OCI-LY1 (cell line): ENCODE data around the gene ALLC.

ENCODE experiments used
- H2AFZ ChIP-seq: fragments of 200-600 bp; sonication (generic), shearing (Covaris generic); 2 replicates; pipeline ENCODE4 v1.6.0; 2014; ENCODE audit warnings: antibody characterized with exemption, mild to moderate bottlenecking, low read length
- H3F3A ChIP-seq: fragments of 200-600 bp; sonication (generic), shearing (Covaris generic); 2 replicates; pipeline ENCODE4 v1.6.0; 2014; ENCODE audit warnings: mild to moderate bottlenecking, antibody characterized with exemption, low read length, moderate library complexity; ENCODE audit not compliant: insufficient read depth
- H3K27ac ChIP-seq: fragments of 200-600 bp; sonication (generic); 2 replicates; pipeline ENCODE4 v1.5.1; 2014; ENCODE audit warnings: low read length, mixed run types, mild to moderate bottlenecking, low read depth; ENCODE audit not compliant: poor library complexity, severe bottlenecking
- H3K27me3 ChIP-seq: fragments of 200-600 bp; sonication (generic); 2 replicates; pipeline ENCODE4 v1.6.0; 2014; ENCODE audit warnings: antibody characterized with exemption, mild to moderate bottlenecking, low read length, moderate library complexity; ENCODE audit not compliant: insufficient read depth
- H3K36me3 ChIP-seq: fragments of 200-600 bp; sonication (generic); 2 replicates; pipeline ENCODE4 v1.6.1; 2014; ENCODE audit warnings: mild to moderate bottlenecking, antibody characterized with exemption, low read length, moderate library complexity, mixed read lengths; ENCODE audit not compliant: insufficient read depth
- H3K4me1 ChIP-seq: fragments of 200-600 bp; sonication (generic); 2 replicates; pipeline ENCODE4 v1.5.1; 2014; ENCODE audit warnings: mild to moderate bottlenecking, low read length, moderate library complexity; ENCODE audit not compliant: insufficient read depth, severe bottlenecking
- H3K4me2 ChIP-seq: fragments of 200-600 bp; sonication (generic), shearing (Covaris generic); 2 replicates; pipeline ENCODE4 v1.6.1; 2014; ENCODE audit warnings: low read length
- H3K4me3 ChIP-seq: fragments of 200-600 bp; sonication (generic); 2 replicates; pipeline ENCODE4 v1.5.1; 2014; ENCODE audit warnings: low read length, low read depth, mild to moderate bottlenecking, mixed read lengths; ENCODE audit not compliant: poor library complexity, severe bottlenecking
- H3K79me2 ChIP-seq: fragments of 200-600 bp; shearing (Covaris generic); 2 replicates; pipeline ENCODE4 v1.6.1; 2016; ENCODE audit warnings: mixed run types, low read length, mixed read lengths; ENCODE audit not compliant: insufficient read depth
- H3K9ac ChIP-seq: fragments of 200-600 bp; sonication (generic), shearing (Covaris generic); 2 replicates; pipeline ENCODE4 v1.6.1; 2014; ENCODE audit warnings: mild to moderate bottlenecking, low read length, mixed read lengths
- H3K9me2 ChIP-seq: fragments of 200-600 bp; sonication (generic), shearing (Covaris generic); 2 replicates; pipeline ENCODE4 v1.6.1; 2014; ENCODE audit warnings: low read depth, mild to moderate bottlenecking, low read length, mixed read lengths
- H3K9me3 ChIP-seq: fragments of 200-600 bp; shearing (Covaris generic); 2 replicates; pipeline ENCODE4 v1.6.1; 2014; ENCODE audit warnings: low read length, mixed read lengths
- H4K20me1 ChIP-seq: fragments of 200-600 bp; sonication (generic), shearing (Covaris generic); 2 replicates; pipeline ENCODE4 v1.6.0; 2016; ENCODE audit warnings: mild to moderate bottlenecking, low read length; ENCODE audit not compliant: insufficient read depth
- CTCF ChIP-seq: fragments of 200-600 bp; sonication (generic), shearing (Covaris generic); IDR thresholded peaks from 2 replicates; pipeline ENCODE4 v1.5.1; 2017; ENCODE audit warnings: mild to moderate bottlenecking, antibody characterized with exemption, low read length, moderate library complexity, mixed read lengths
- EZH2 ChIP-seq: fragments of 200-600 bp; sonication (generic), shearing (Covaris generic); IDR thresholded peaks from 2 replicates; pipeline ENCODE4 v1.8.0; 2017; ENCODE audit warnings: borderline replicate concordance, mixed run types, mild to moderate bottlenecking, antibody characterized with exemption, low read length, moderate library complexity, mixed read lengths

ALLC gene

DNA sequence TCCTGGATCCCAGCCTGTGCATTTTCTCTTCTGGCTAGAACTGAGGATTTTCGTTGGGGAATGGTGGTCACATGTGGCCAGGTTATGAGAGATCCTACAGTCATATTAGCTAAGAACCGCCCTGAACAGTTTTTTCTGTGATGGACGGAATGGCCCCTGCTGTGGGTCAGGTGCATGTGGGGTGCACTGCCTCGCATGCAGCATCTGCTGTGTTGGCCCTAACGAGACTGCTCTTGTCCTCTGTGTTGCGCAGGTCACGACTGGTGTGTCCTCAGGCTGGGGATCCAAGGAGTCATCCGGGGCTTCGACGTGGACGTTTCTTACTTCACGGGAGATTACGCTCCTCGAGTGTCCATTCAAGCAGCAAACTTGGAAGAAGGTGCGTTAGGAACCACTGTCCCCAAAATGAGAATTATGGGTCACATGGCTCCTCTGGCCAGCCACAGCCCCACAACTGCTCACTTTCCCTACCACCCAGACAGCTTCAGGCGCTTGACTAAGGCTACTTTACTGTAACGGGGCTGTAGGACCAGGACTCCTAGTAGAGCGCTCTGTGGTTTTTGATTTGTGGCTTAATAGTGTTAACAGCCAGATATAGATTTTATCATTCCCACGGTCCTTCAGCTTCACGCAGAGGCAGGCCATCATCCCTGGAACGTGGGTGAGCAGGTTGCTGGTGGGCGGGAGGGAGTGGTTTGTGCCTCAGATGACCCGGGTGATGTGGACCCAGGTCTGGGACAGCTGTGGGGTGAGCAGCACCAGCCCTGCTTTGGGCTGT lies 21.8 kb downstream of the ALLC start:
- Histone ChIP-seq H3K4me2 (no peak overlapping the region), H2AFZ (no peak overlapping the region), H3F3A (no peaks in the 10 kb centered on the region), H3K4me1 (peaks cover 14% of the 10 kb centered on the region), H3K27ac (no peak overlapping the region), H3K79me2 (no peaks in the 10 kb centered on the region), H3K36me3 (0 out of 2 replicates have a peak, but pooled peaks cover under 1% of the 10 kb centered on the region), H3K27me3 (no peaks in the 10 kb centered on the region), H3K9me3 (no peaks in the 10 kb centered on the region), H4K20me1 (no peaks in the 10 kb centered on the region), H3K9ac (no peak overlapping the region), H3K4me3 (no peak overlapping the region), H3K9me2 (no peaks in the 10 kb centered on the region)
- TF ChIP-seq EZH2 (no peak), CTCF (no peak)

GRCh38 chr2:3680548-3681345 lies 22.7 kb downstream of the ALLC start:
- H3K36me3 ChIP-seq = 0 out of 2 replicates have a peak, but pooled peaks cover 5% of the 10 kb centered on the region
- no peak overlapping the region for H3K9ac ChIP-seq
- TF ChIP-seq CTCF = no peak
- no peak for TF ChIP-seq EZH2
- no peaks in the 10 kb centered on the region for H3K9me3 ChIP-seq
- no peaks in the 10 kb centered on the region for H3K79me2 ChIP-seq
- no peak overlapping the region for H3K27ac ChIP-seq
- H3K27me3 ChIP-seq = no peaks in the 10 kb centered on the region
- H3F3A ChIP-seq = no peaks in the 10 kb centered on the region
- H3K4me3 ChIP-seq = no peak overlapping the region
- H3K4me2 ChIP-seq = no peak overlapping the region
- no peaks in the 10 kb centered on the region for H3K9me2 ChIP-seq
- no peaks in the 10 kb centered on the region for H4K20me1 ChIP-seq
- peaks cover 14% of the 10 kb centered on the region for H3K4me1 ChIP-seq
- no peak overlapping the region for H2AFZ ChIP-seq

DNA sequence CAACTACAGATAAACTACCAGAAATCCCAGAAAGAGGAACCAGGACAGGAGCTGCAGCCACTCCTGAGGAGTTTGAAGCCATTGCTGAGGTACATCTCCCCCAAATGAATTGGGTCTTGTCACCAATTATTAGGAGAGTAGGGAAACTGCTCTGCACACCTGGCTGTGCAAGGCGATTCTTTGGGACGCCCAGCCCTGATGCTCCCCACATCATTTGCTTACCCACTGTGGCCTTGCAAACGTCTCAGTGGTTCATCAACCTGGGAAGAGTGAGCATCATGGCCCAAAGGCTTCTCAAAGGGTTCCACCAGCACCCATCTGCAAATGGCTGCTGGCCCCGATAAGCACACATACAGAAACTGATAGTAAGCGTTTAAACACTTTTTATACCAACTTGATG lies 23.6 kb downstream of the ALLC start:
- no peak overlapping the region for H3K4me2 ChIP-seq

More for the DNA sequence above, 23.6 kb downstream of the ALLC start:
- H3K9me3 ChIP-seq = no peaks in the 10 kb centered on the region
- no peaks in the 10 kb centered on the region for H3K79me2 ChIP-seq
- peak overlapping the region; percentile 9; the same call in 1 of the 2 replicates for H2AFZ ChIP-seq
- H3F3A ChIP-seq = no peaks in the 10 kb centered on the region
- peaks cover 14% of the 10 kb centered on the region for H3K4me1 ChIP-seq
- H3K36me3 ChIP-seq = 0 out of 2 replicates have a peak, but pooled peaks cover 5% of the 10 kb centered on the region
- H4K20me1 ChIP-seq = no peaks in the 10 kb centered on the region
- H3K9ac ChIP-seq = no peak overlapping the region
- no peak overlapping the region for H3K4me3 ChIP-seq
- H3K27me3 ChIP-seq = no peaks in the 10 kb centered on the region
- no peaks in the 10 kb centered on the region for H3K9me2 ChIP-seq
- TF ChIP-seq CTCF = no peak
- H3K27ac ChIP-seq = no peak overlapping the region
